ENCODE measurements around the gene HCAR2. TPM values are rescaled to one million over a fixed set of nuclear protein-coding genes. Genes with fewer than 3 reads are reported as not detected.
"Not testable (repeated sequence)": the region's sequence is repeated elsewhere in the genome, so short reads cannot be mapped to it uniquely, and the experiment has no call there.

Gene HCAR2
- total RNA-seq (2012; rRNA removed) (not detected in 2 replicates), polyA plus RNA-seq (2012; rRNA removed) (not detected in 2 replicates), Bru-seq, nascent RNA (not detected), BruChase-seq, experiment 1, labeled RNA remaining after a 6-hour chase (not detected), BruChase-seq, experiment 2, labeled RNA remaining after a 2-hour chase (not detected)
- not detected in 2 replicates for polyA plus RNA-seq (2012; cell fraction: cytosol; rRNA removed)
- not detected in 2 replicates for polyA plus RNA-seq (2012; cell fraction: nucleus; rRNA removed; ENCODE audit: low replicate concordance)
- long read RNA-seq, result 0 reads

- not testable (repeated sequence) for DNase-seq; H3K56ac ChIP-seq (ENCODE audit: extremely low read depth, insufficient read depth, low read length)
These were observed at the start of gene HCAR2 for GRCh38 chr12:122702890-122703611. HCAR2 (minus strand) TSS chr12:122703357; CDS start chr12:122703283, 74 bp downstream.

More at GRCh38 chr12:122702890-122703611, at the start of gene HCAR2:
- H3K27me3 ChIP-seq (ENCODE audit: control insufficient read depth, insufficient read depth, low read length); H3K14ac ChIP-seq (replicated peaks; ENCODE audit: low read depth, low read length); H2BK15ac ChIP-seq (ENCODE audit: low read depth, low read length); H2BK5ac ChIP-seq (ENCODE audit: low read depth, low read length, poor library complexity, severe bottlenecking); H2AK9ac ChIP-seq (replicated peaks; ENCODE audit: low read depth, low read length, poor library complexity); CTCF ChIA-PET; H3K23ac ChIP-seq (ENCODE audit: low read depth, low read length); dilution Hi-C loops (cut with HindIII; ENCODE audit: low sequenced_read_pairs, unreplicated experiment); H4K5ac ChIP-seq (ENCODE audit: low read depth, low read length); H3K9ac ChIP-seq (ENCODE audit: low read depth, low read length); H3K79me1 ChIP-seq (ENCODE audit: low read depth in 1 of 2, low read length in 2 of 2); H3K27ac ChIP-seq (ENCODE audit: insufficient read depth, low read length); in situ Hi-C loops (cut with MboI; ENCODE audit: low sequenced_read_pairs); H3K9me1 ChIP-seq (ENCODE audit: insufficient read depth, low read length); H4K20me1 ChIP-seq (ENCODE audit: insufficient read depth, low read length); H2BK20ac ChIP-seq (ENCODE audit: low read depth, low read length); H2AK5ac ChIP-seq (ENCODE audit: low read depth, low read length); H3K4ac ChIP-seq (ENCODE audit: low read depth, low read length); BruUV-seq (replicated peaks); intact Hi-C loops (cut with micrococcal nuclease); H2AFZ ChIP-seq (replicated peaks; ENCODE audit: low read length, poor library complexity); H4K8ac ChIP-seq (ENCODE audit: low read depth in 2 of 2, low read length in 2 of 2); H4K91ac ChIP-seq (ENCODE audit: insufficient read depth, low read depth, low read length); H3K4me1 ChIP-seq (ENCODE audit: control insufficient read depth, insufficient read depth, low read length); H2BK120ac ChIP-seq (ENCODE audit: low read depth, low read length); H3K4me2 ChIP-seq (ENCODE audit: low read depth, low read length); ATAC-seq (ENCODE audit: low read depth); H3K36me3 ChIP-seq (ENCODE audit: control insufficient read depth, insufficient read depth, low read length); H3K18ac ChIP-seq (ENCODE audit: low read depth, low read length); POLR2A ChIA-PET (ENCODE audit: unreplicated experiment); H3K4me3 ChIP-seq (ENCODE audit: insufficient read depth, low read depth, low read length); H3K9me3 ChIP-seq (ENCODE audit: control insufficient read depth, insufficient read depth, low read length): not testable (repeated sequence)
- 100% methylated on average over 2 of the region's 22 CpGs; no CpG with 5 or more reads in 1 of the 2 experiments for WGBS, 2 experiments (ENCODE audit: extremely low coverage in 2 of 2, insufficient read length in 1 of 2)
